CD4-positive, alpha-beta T cell treated with Interleukin-21 for 1 hour (primary cell): ENCODE data around the gene ZSCAN18.

Experiments
- DNase-seq: peaks from one replicate; pipeline ENCODE4 v3.0.0-alpha.2; 2020

ZSCAN18 gene

GRCh38 chr19:58042495-58043340 lies 55.3 kb downstream of the ZSCAN18 start:
- no peak for DNase-seq

GRCh38 chr19:58040751-58041525 lies 57.1 kb downstream of the ZSCAN18 start:
- DNase-seq = no peak

- no peak for DNase-seq
Measured at GRCh38 chr19:58038688-58039204, 59.3 kb downstream of the ZSCAN18 start.

GRCh38 chr19:58037927-58038687 lies 59.9 kb downstream of the ZSCAN18 start:
- no peak for DNase-seq

GRCh38 chr19:58035863-58036262 lies 62.2 kb downstream of the ZSCAN18 start:
- no peak for DNase-seq

GRCh38 chr19:58034477-58034793 lies 63.6 kb downstream of the ZSCAN18 start:
- no peak for DNase-seq
